DMS79 (cell line): Measurements from ENCODE around the gene LAGE3.
"Not testable (repeated sequence)": the region's sequence is repeated elsewhere in the genome, so short reads cannot be mapped to it uniquely, and the experiment has no call there.

Source experiments
- DNase-seq: peaks from one replicate; lab custom pipeline; 2025; lab: John Stamatoyannopoulos, UW

Gene LAGE3

DNA sequence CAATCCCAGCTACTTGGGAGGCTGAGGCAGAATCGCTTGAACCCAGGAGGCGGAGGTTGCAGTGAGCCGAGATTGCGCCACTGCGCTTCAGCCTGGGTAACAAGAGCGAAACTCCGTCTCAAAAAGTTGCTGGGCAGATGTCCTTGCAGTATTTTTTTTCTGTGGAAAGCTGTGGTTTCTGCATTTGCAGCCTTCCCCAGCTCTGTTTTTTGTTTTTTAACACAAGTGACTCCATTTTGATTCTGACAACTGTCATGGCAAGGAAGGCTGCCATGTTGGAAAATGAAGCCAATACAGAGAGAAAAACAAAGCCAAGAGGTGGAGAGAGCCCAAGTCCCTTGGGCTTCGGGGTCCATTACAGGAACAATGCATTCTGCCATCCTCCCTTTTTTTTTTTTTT, 23.0 kb upstream of the LAGE3 start:
- DNase-seq, result no peak

GRCh38 chrX:154501423-154501822, 22.3 kb upstream of the LAGE3 start:
- not testable (repeated sequence) for DNase-seq

DNA sequence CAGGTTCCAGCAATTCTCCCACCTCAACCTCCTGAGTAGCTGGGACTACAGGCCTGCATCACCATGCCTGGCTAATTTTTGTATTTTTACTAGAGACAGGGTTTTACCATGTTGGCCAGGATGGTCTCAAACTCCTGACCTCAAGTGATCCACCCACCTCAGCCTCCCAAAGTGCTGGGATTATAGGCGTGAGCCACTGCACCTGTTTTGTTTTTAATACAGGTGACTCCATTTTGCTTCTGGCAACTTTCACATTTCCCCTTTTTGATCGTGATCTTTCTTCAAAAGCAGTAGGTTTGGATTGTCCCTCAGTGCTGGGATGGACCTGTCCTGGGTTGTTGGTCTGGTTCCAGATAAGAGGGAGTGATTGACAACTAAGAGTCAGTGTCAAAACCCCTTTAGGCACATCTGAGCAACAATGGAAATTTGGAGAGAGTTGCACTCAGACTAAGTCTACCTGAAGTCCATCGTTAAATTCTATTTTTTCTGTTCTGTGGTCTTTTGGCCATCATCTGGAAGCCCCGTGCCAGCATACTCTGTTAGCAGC, 17.6 kb upstream of the LAGE3 start:
- DNase-seq, result not testable (repeated sequence)

DNA sequence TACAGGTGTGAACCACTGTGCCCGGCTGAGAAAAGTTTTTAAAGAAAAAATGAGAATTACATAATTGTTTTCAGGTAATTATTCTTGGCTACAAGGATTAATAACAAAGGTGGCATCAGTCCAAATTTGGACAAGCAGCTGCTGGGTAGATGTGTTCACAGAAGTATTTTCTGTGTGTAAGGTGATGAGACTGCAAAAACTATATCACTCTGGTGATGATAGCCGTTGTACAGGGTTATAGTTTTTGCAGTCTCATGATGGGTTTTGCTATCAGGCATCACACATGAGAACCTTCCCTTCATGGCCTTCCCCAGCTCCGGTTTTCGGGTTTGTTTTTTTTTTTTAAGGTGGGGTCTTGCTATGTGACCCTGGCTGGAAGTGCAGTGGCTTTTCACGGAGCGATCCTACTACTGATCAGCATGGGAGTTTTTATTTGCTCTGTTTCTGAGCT, 16.4 kb upstream of the LAGE3 start:
- no peak for DNase-seq

DNA sequence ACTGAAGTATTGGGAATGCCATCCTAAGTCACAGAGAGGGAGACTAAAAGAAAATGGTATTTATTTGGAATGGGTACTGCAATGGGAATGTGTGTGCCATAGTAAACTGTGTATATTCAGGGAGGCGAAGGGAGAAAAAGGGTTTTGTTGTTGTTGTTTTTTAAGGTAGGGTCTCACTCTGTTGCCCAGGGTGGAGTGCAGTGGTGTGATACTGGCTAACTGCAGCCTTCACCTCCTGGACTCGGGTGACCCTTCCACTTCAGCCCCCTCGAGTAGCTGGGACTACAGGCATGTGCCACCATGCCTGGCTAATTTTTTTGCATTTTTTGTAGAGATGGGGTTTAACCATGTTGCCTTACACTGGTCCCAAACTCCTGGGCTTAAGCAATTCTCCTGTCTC, 15.6 kb upstream of the LAGE3 start:
- DNase-seq, result no peak

GRCh38 chrX:154490414-154491083, 11.5 kb upstream of the LAGE3 start, which contains the start of gene SLC10A3:
TSS of gene SLC10A3 (minus strand) at chrX:154490629. CDS start at chrX:154488940, 1,689 bp downstream.
- DNase-seq, result peak; percentile 71

- no peak for DNase-seq
Observed at GRCh38 chrX:154490021-154490413, 10.9 kb upstream of the LAGE3 start.

- no peak for DNase-seq
Observed at GRCh38 chrX:154489182-154489581, 10.1 kb upstream of the LAGE3 start.

DNA sequence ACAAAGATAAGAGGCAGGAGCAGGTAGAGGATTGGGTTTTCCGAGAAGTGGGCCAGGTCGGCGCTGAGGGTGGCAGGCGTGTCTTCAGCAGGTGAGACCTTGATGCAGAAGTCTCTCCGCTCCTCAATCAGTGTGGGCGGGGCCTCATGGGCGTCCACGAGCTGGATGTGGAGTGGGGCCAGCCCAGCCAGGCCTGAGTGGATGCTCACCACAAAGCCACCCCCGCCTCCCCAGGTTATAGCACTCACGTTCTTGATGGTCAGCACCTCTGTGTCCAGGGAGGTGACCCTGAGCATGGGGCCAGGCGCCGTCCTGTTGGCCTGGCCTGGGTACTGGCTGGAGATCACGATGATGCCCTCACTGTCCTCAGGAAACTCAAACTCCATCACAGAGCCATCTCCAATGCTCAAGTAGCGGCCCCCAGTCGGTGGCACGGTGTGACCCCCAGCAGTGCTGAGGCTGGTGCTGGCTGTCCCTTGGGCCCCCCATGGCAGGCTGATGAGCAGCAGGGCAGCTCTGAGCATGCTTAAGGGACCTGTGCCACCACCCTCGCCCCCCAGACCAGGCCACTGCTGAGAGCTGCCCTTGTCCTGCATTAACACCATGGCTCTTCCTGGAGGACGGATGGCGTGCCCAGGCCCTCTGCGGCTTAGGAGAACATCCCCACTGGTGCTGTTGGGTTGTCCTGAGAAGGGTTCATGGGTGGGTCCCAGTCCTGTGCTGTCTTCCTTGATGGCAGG, 9.4 kb upstream of the LAGE3 start:
- no peak for DNase-seq

DNA sequence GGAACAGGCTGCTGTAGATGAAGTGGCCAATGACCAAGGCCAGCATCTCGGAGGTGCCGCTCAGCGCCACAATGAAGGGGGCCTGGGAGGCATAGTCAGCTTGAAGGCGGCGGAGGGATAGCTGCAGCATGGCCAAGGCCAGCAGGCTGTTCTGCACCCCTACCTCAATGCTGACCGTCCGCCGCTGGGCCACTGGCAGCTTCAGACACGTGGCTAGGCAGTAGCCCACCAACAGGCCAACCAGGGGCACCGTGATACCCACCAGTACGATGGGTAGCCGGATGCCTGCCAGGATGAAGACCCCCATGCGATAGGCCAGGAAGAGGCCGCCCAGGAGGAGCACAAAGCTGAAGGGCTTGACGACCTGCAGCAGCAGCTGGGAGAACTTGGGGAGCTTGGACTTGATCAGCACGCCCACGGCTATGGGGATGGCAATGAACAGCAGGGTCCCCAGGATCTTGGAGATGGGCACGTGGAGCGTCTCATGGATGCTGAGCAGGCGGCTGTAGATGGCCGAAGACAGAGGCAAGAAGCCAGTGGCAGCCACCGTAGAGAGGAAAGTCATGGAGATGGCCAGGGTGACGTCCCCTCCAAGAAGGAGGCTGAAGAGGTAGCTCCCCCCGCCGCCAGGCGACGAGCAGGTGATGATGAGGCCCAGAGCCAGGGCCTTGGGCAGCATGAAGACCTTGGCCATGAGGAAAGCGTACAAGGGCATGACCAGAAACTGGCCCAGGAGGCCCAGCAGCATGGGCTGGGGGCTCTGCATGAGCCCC, 8.6 kb upstream of the LAGE3 start:
- no peak for DNase-seq

DNA sequence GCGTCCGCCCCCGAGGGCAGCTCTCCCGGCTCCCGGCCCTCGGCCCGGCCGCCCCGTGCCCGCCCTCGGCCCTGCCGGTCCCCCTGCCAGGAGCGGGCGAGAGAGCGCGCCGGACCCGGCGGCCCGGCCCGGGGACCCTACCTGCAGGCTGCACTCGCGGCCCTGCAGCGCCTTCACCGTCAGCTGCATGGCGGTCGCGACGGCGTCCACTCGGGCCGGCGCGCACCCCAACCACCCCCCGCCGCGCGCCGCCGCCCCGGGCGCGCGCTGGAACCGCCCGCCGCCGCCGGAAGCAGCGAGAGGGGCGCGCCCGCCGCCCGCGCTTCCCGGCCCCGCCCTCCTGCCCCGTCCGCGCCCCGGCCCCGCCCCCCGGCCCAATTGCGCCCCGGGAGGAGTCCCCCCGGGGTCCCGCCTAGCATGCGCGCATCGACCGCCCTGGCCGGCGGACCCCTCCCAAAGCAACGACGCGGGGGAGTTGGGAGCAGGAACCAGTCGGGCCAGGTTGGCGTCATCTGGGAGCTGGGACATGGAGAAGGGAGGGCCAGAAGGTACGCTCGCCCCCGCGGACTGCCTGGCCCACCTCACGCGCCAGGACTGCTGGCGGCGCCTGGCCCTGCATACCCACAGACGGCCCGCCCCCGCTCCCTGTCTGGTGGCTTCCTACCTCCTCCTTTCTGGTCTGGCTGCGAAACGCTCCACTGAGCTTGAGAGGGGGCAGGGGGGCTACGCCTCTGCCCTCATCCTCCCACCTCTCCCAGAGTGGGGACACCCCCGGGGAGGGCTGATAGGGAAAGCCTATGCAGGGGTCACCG, 7.5 kb upstream of the LAGE3 start, which contains the start of gene UBL4A:
TSS of gene UBL4A (minus strand) at position 220 of the 812 bp plus-strand sequence. CDS start at position 189, 31 bp downstream.
- peak; percentile 34 for DNase-seq

DNA sequence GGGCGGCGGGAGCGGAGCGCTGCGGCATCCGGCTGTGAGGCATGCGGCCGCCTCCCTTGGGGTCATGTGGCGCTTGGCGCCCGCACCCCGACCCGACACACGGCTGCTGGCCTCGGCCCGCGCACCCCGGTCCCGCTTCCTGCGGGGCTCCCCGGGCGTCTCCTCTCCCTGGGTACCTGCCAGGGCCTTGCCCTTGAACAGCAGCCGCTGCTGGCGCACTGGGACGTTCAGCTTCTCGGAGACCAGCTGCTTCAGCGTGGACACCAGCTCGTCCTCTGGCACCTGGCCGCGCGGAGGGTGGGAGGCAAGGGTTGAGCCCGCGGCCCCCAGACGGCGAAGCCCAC, 6.9 kb upstream of the LAGE3 start:
- no peak for DNase-seq

- DNase-seq, result no peak
Observed at GRCh38 chrX:154485150-154486051, 6.3 kb upstream of the LAGE3 start.

- DNase-seq, result no peak
Observed at GRCh38 chrX:154484255-154485149, 5.4 kb upstream of the LAGE3 start.

GRCh38 chrX:154483325-154483724, 4.2 kb upstream of the LAGE3 start:
- no peak for DNase-seq

DNA sequence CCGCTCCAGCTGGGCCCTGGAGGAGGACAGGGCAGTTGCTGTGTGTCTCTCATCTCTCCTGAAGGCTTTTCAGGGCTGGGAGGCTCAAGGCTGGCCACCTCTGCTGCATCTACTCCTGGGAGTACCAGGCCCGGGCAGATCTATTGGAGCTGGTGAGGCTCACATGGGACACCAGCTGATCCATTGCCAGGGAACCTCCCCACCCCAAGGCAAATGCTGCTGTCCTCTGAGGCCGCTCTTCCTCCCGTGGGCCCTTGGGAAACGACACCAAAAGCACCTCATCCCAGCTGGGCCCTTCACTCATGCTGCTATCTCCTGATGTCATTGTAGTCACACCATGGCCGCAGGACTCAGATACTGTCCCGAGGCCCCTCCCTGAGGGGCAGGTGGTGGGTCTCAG, 3.7 kb upstream of the LAGE3 start:
- DNase-seq, result no peak

DNA sequence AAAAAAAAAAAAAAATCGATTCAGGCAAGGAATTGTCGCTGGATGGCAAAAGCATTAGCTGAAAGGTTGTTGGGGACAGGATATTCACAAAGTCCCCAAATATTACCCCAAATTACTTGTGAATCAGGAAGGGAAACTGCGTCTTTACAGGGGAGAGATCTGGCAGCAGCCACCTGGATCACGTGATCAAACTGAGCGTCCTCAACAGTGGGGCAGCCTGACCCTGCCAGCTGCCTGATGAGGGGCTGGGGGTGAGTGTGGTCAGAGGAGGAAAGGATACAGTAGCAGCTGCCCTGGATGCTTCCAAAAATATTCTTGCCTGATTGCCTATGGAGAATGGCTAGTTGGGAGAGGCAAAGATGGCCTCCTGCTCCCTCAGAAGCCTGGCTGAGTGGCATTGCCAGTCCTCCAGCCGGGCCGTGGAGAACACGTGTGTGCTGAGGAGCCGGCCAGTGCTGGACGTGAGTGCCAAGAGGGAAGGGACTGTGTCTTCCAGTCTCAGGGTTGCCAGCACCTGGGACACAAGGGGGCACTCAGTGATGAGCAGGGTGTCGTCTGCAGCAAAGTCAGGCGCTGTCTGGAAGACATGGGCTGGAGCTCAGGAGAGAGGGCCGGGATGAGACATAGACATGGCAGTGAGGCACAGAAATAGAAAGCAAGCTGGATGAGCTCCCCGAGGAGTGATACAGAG, 3.0 kb upstream of the LAGE3 start:
- no peak for DNase-seq

DNA sequence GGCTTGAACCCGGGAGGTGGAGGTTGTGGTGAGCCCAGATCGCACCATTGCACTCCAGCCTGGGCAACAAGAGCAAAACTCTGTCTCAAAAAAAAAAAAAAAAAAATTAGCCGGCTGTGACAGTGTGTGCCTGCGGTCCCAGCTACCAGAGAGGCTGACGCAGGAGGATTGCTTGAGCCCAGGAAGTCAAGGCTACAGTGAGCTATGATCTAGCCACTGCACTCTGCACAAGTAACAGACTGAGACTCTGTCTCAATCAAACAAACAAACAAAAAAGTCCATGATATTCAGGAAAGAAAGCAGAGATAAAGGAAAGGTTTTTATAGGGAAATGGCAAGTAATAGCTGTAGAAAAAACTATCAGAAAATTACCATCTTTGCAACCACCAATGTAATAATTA, 2.1 kb upstream of the LAGE3 start:
- no peak for DNase-seq
